GM18502 (cell line): Measurements from ENCODE around the gene CDK13.
"Not testable (repeated sequence)": the region's sequence is repeated elsewhere in the genome, so short reads cannot be mapped to it uniquely, and the experiment has no call there.

Experiments
- ATAC-seq: cut with Tn5 transposase; IDR thresholded peaks from one replicate; pipeline ENCODE4 v1.9.1; 2021; ENCODE audit warnings: mild to moderate bottlenecking; ENCODE audit not compliant: unreplicated experiment, poor library complexity

Gene CDK13

GRCh38 chr7:40095230-40095629, 145.2 kb downstream of the CDK13 start:
- no peak for ATAC-seq

- ATAC-seq: no peak
Measured at GRCh38 chr7:40095695-40096327, 145.8 kb downstream of the CDK13 start.

- ATAC-seq: no peak
Measured at GRCh38 chr7:40097728-40098127, 147.7 kb downstream of the CDK13 start.

GRCh38 chr7:40098810-40099209, 148.8 kb downstream of the CDK13 start:
- no peak for ATAC-seq

- ATAC-seq: no peak
Measured at GRCh38 chr7:40099837-40100236, 149.8 kb downstream of the CDK13 start.

- ATAC-seq: no peak
Measured at GRCh38 chr7:40101201-40101600, 151.1 kb downstream of the CDK13 start.

- ATAC-seq: no peak
Measured at GRCh38 chr7:40102897-40103296, 152.8 kb downstream of the CDK13 start.

- ATAC-seq: no peak
Measured at GRCh38 chr7:40105879-40106473, 155.9 kb downstream of the CDK13 start.

GRCh38 chr7:40115936-40116335, 165.9 kb downstream of the CDK13 start:
- ATAC-seq: no peak

- ATAC-seq: not testable (repeated sequence)
Measured at GRCh38 chr7:40117199-40117598, 167.1 kb downstream of the CDK13 start.

- not testable (repeated sequence) for ATAC-seq
Measured at GRCh38 chr7:40118201-40118600, 168.1 kb downstream of the CDK13 start.

GRCh38 chr7:40120020-40120419, 170.0 kb downstream of the CDK13 start:
- no peak for ATAC-seq

GRCh38 chr7:40122100-40122939, 172.3 kb downstream of the CDK13 start:
- ATAC-seq: not testable (repeated sequence)

GRCh38 chr7:40122940-40123254, 172.8 kb downstream of the CDK13 start:
- no peak for ATAC-seq

- ATAC-seq: peak; percentile 60
Measured at GRCh38 chr7:40133561-40134427, 183.7 kb downstream of the CDK13 start.

- ATAC-seq: peak; percentile 91
Measured at GRCh38 chr7:40134428-40135316, 184.6 kb downstream of the CDK13 start, which contains the start of the genes MPLKIP and SUGCT. MPLKIP (minus strand) TSS chr7:40134622; CDS start chr7:40134567, 55 bp downstream. SUGCT (plus strand) TSS chr7:40135005.

GRCh38 chr7:40135317-40135610, 185.2 kb downstream of the CDK13 start:
- ATAC-seq: no peak

- no peak for ATAC-seq
Measured at GRCh38 chr7:40137563-40137962, 187.5 kb downstream of the CDK13 start.

GRCh38 chr7:40138973-40139372, 188.9 kb downstream of the CDK13 start:
- ATAC-seq: no peak

- not testable (repeated sequence) for ATAC-seq
Measured at GRCh38 chr7:40139891-40140290, 189.8 kb downstream of the CDK13 start.
